Measurements from ENCODE around the gene TXNRD1.

TXNRD1 gene

DNA sequence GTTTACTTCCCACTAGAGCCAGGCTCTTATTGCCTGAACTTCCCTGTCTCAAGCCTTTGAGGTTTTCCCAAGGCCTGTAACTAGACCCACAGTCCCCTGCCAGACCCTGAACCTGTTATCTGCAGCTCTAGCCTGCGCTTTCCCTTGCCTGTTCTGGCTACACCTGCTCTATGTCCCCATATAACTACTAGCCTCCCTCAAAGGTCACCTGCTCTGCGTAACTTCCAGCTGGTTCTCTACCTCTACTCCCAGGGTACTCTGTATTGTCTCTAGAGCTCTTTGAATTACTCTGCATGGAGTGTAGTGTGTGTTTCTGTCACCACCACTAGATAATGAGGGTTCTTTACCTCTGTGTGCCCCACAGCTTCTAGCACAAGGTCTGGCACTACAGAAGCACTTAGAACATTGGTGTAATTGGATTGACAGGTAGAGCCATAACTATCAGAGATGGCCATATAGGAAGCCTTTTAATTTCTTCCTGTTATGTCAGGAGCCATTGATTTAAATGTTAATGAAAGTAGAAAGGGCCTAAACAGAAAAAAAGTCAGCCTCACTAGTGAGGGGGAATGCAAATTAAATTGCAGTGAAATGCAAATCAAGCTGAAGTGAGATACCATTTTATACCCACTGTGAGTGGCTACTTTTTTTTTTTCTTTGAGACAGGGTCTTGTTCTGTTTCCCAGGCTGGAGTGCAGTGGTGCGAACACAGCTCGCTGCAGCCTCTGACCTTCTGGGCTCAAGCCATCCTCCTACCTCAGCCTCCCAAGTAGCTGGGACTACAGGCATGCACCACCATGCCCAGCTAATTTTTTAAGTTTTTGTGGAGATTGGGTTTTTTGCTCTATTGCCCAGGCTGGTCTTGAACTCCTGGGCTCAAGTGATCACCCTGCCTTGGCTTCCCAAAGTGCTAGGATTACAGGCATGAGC lies 135.7 kb downstream of the TXNRD1 start:
- DNase-seq (ENCODE audit: low read depth), result no peak

DNA sequence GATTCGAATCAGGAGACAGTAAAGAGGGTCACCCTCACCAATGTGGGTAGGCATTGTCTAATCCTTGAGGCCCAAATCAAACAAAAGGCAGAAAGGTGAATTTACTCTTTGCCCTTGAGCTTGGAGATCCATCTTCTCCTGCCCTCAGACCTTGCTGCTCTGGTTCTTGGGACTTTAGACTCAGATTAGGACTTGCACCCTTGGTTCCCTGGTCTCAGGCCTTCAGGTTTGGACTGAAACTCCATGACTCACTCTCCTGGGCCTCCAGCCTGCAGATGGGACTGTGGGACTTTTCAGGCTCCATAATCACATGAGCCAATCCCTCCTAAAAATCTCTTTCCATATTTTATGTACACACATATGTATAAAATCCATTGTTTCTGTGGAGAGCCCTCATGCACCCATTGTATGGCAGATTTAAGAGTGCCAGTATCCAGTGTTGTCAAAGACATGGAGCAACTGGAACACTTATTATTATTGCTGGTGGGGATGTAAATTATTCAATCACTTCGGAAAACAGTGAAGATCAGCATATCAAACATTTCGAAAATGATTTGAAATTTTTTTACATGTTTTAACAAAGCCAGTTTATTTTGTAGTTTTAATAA lies 136.6 kb downstream of the TXNRD1 start:
- no peak for DNase-seq (ENCODE audit: low read depth)

DNA sequence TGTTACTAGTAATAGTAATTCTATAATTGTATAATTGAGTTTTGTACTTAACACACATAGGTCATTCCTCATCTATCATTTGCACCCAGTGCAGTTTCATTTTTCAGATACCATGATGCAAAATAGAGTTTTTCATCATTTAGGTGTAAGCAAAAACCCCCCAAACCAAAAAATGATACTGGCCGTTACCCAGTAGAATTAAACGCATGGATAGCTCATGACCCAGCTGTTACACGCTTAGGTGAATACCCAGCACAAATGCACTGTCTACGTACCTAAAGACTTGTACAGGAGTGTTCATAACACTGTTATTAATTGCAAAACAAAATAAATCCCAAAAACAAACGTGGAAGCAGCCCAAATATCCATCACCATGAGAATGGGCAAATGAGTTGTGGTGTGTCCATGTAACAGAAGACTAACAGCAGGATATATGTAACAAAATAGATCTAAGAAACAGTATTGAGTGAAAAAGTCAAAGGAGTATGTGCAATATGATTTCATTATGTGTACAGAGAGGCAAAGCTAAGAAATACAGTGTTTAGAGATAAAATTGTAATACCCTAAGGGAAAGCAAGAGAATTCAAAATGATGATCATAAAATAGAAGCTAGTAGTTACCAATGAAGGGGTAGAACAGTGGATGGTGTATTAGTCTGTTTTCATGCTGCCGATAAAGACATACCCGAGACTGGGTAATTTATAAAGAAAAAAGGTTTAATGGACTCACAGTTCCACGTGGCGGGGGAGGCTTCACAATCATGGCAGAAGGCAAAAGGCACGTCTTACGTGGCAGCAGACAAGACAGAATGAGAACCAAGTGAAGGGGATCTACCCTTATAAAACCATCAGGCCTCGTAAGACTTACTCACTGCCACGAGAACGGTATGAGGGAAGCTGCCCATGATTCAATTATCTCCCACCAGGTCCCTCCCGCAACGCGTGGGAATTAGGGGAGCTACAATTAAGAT lies 137.7 kb downstream of the TXNRD1 start:
- DNase-seq (ENCODE audit: low read depth), result no peak

DNA sequence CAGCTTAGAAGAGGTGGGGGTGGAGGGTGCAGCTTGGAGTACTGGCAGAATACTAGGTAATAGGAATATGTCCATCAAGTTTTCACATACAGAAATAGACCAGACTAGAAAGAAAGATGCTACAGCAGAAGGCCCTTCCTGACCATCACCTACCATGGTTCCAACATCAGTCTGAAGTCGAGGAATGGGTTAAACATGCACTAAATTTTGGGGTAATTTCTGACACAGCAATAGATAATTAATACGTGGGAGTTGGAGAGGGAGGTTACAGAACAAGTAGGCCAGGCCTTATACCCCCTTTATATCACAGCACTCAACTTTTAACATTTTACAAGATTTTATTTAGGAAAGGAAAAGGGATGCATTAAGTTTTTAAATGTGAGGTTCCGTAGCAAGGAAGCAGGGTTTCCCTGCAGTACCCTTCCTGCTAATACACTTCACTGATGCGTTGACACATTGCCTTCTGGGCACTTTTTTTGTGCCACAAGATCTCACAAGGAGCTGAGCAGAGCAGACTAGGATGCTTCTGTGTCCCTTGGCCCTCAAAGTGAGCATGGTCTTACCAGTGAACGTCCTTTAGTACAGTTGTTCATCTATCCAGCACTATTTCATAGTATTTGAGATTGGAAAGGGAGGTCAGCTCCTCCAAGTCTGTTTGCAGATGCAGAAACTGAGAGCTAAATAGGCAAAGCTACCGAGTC lies 138.7 kb downstream of the TXNRD1 start:
- DNase-seq (ENCODE audit: low read depth), result no peak

DNA sequence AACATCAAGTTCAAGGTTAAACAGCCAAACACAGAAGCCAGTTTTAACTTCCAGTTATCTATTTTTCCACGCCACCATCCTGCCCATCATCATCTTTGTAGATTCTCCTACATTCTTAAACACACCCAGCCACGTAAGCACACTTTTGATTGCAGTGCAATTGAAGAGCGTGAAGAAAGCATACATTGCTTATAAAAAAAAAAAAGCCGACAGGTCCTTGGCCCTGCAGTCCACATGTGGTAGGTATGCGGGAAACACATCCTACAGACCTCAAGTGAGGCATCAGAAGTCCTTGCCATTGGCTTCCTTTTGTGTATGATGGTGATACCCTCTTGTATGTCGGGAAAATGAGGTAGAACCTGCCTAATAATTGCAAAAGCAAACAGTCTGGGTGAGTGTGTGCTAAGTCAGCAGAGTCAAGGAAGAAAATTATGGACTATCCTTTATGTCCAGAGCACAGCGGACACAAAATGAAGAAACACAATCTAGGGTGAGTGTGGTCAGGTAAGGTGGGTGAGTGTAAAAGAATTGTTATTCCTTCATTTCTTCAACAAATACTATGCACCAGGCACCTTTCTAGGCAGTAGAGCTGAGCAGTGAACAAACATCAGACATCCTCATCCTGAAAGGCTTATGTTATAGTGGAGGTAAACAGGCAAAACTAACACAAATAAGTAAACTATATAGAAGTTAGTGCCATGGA lies 139.4 kb downstream of the TXNRD1 start:
- DNase-seq (ENCODE audit: low read depth), result no peak

DNA sequence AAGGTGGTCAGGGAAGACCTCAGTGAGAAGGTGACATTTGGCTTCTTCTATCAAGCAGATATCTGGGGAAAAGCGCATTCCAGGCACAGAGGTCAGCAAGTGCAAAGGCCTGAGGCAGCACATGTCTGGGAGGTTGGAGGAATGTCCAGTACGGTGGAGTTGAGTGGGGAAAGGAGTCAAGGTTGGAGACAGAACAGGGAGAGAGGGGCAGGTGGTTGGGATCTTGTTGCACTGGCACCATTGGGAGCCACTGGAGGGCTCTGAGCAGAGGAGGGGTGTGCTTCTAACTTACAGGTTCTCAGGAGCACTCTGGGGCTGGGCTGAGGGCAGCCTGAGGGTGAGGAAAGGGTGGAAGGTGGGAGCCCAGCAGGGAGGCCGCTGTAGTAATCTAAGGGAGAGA lies 140.1 kb downstream of the TXNRD1 start:
- DNase-seq (ENCODE audit: low read depth), result no peak

DNA sequence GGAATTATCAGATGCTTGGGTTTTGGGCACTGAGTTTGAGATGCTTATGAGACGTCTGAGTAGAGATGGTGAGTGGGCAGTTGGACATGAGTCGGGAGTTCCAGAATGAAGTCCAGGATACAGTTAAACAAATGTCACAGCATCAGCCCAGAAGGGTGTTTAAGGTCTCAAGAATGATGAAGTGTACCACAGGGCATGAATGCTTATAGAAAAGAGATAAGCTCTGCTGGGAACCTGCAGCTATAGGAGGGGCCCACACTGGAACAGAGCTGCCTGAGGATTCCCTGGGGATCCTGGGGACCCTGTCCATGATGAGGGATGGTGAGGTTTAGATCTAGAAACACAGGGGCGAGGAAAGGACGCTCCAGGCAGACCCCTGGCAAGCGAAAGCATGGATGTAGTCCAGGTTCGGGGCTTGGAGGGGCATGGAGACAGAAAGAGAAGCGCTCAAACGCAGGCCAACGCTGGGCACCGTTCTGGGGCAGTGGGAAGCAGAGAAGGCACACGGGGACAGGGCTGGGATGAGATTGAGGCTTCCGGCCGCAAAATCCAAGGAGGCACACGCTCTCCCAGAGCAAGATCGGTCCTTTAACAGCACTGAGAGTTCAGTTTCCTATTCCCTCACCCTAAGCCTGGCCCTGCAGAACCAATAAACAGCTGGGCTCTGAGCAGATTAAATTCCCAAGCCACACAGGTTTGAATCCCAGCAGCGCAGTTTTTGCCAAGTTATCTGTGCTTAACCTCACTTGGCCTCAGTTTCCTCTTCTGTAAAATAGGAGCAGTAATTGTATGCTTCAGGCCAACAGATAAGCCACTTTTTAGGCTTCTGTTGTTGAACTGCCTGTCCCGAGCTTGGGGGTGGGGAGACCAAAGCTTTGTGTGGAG lies 140.9 kb downstream of the TXNRD1 start:
- DNase-seq (ENCODE audit: low read depth), result no peak

DNA sequence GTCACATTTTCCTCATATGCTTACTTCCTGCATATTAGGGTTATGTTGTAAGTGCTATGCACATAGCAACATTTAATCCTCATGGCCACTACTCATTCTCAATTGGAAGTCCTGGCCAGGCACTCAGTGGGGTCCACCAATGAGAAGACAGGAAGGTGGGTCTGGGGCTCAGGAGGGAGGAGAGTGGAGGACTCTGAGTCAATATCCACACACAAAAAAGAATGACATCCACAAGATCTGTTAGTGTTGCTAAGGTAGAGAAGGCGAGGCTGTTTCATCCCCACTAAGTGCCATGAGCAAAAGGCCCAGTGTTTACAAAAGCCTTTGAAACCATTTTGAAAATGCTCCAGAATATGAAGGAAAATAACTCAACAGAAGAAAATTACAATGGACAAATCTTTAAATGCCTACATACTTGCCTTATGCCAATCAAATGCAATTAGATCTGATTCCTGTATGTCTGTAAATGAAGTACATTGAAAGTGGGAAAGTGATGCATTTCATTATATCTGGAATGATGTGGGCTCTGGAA lies 141.9 kb downstream of the TXNRD1 start:
- no peak for DNase-seq (ENCODE audit: low read depth)

- peak; percentile 34 for DNase-seq (ENCODE audit: low read depth)
Observed at GRCh38 chr12:104358353-104359003, 142.9 kb downstream of the TXNRD1 start.

- no peak for DNase-seq (ENCODE audit: low read depth)
Observed at GRCh38 chr12:104359216-104359615, 143.6 kb downstream of the TXNRD1 start.

- DNase-seq (ENCODE audit: low read depth), result no peak
Observed at GRCh38 chr12:104360157-104360556, 144.6 kb downstream of the TXNRD1 start.

DNA sequence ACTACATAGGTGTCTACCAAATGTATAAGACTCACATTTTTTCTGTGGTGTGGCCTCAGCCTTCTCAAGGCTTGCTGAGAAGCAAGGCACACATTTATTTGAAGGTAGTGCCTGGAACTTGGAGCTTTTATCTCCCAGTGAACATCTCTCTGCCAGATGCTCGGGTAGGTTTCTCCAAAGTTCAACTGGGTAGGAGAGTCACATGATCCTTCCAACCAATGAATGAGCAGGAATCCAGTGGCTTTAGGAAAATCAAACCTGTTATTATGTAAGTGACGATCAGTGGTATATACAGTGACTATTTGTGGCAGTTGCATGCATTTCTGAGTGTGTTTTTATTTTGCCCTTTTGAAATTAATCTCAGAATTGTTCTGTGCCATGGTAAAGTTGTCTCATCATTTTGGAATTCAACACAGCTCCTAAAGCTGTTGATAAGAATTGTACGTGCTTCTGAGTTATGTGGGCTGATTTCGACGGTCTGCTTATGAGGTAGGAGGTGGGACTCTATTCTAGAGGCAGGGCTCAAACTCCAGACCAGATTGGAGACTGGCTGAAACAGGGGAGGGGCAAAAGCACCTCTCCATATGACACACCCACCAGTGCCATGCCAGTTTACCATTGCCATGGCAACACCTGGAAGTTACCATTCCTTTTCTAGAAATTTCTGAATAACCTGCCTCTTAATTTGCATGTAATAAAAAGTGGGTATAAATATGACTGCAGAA lies 145.6 kb downstream of the TXNRD1 start:
- no peak for DNase-seq (ENCODE audit: low read depth)

- no peak for DNase-seq (ENCODE audit: low read depth)
Observed at GRCh38 chr12:104365921-104366410, 150.4 kb downstream of the TXNRD1 start.

DNA sequence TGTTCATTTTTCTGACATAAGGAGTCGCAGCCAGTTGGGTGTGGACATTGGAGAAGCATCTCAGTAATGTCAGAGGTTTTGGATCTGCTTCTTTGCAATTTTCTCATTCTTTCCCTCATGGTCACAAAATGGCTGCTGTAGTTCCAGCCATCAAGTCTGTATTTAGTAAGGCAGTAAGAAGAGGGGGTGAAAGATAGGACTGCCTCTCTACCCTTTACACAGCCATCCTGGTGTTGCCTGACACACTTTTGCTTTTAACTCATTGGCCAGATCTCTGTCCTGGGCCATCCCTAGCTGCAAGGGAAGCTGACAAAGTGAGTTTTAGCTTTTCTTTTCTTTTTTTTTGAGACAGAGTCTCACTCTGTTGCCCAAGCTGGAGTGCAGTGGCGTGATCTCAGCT lies 154.1 kb downstream of the TXNRD1 start:
- no peak for DNase-seq (ENCODE audit: low read depth)

- no peak for DNase-seq (ENCODE audit: low read depth)
Observed at GRCh38 chr12:104371043-104371870, 155.7 kb downstream of the TXNRD1 start.

- no peak for DNase-seq (ENCODE audit: low read depth)
Observed at GRCh38 chr12:104372061-104372720, 156.6 kb downstream of the TXNRD1 start.

Data from stimulated activated CD8-positive, alpha-beta memory T cell treated with anti-CD3 and anti-CD28 coated beads, Interleukin-12 subunit alpha, Interleukin-12 subunit beta, amount 100 ng/mL, for 4 hours (primary cell).